Retinal pigment epithelial cell (primary cell): ENCODE measurements around the gene C14orf132.

ENCODE experiments used
- DNase-seq: peaks from one replicate; pipeline ENCODE4 v3.0.0-alpha.2; 2010; ENCODE audit warnings: low read depth
- H3K4me3 ChIP-seq: 2 replicates; pipeline ENCODE4 v1.5.1; 2011; ENCODE audit warnings: mild to moderate bottlenecking, low read length, control low read depth, moderate library complexity
- TF ChIP-seq, protein P1 (sequence below): conservative IDR thresholded peaks from 2 replicates; pipeline ENCODE4 v1.5.1; 2011; ENCODE audit warnings: low read depth, low read length, control low read depth, inconsistent platforms

Gene C14orf132

DNA sequence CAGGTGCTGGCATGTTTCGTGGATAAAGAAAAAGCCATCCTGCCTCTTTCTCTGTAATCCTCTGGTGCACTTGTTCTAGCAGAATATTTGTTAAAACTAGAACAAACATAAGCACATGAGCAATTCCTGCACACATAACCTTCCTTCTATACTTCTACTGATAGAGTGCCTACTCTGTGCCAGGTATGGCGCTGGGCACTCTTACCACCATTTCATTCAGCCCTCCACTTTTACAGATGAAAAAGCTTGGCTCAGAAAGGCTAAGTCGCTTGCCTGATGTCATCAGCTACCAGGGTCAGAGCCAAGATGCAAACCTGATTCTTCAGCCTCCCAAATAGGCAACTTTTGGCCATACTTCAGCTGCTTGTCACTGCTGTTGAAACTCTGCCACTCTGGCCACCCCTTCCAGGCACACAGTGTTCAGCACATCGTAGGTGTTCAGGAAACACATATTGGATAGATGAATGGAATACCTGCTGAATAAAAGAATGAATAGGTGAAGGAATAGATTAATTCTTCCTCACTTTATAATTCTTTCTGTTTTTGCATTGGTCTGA lies 10.0 kb upstream of the C14orf132 start:
- TF ChIP-seq, protein P1, sequence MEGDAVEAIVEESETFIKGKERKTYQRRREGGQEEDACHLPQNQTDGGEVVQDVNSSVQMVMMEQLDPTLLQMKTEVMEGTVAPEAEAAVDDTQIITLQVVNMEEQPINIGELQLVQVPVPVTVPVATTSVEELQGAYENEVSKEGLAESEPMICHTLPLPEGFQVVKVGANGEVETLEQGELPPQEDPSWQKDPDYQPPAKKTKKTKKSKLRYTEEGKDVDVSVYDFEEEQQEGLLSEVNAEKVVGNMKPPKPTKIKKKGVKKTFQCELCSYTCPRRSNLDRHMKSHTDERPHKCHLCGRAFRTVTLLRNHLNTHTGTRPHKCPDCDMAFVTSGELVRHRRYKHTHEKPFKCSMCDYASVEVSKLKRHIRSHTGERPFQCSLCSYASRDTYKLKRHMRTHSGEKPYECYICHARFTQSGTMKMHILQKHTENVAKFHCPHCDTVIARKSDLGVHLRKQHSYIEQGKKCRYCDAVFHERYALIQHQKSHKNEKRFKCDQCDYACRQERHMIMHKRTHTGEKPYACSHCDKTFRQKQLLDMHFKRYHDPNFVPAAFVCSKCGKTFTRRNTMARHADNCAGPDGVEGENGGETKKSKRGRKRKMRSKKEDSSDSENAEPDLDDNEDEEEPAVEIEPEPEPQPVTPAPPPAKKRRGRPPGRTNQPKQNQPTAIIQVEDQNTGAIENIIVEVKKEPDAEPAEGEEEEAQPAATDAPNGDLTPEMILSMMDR, result no peak
- DNase-seq, result no peak
- H3K4me3 ChIP-seq, result no peak overlapping the region

DNA sequence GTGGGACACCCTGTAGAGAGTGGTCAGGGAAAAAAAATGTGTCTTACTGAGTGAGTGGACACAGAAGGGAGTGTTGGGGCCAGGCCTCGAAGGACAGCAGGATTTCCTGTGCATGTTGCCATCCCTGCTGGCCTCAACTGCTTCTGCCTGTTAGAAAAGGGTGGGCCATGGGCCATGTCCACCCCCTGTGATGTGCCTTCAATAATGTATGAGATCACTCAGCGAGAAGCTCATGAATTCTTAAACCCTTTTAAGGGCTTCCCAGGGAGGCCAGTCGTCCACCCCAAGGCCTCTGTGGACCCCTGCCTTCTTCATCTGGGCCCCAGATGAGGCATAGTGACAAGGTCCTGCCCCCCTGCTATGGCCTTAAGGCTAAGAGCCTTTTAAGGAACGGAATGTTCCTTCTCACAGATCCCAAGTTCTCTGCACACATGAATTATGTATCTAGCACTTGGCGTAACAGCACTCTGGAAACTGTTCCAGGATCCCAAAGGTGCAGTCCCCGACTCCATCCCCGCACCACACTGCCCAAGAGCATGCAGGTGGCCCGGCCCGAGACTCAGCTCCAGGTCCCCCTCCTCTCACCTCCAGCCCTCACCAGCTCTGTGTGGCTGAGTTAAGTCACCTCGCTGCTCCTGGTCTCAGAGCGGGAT lies 8.9 kb upstream of the C14orf132 start:
- no peak for DNase-seq
- no peak overlapping the region for H3K4me3 ChIP-seq
- TF ChIP-seq, protein P1, result no peak

DNA sequence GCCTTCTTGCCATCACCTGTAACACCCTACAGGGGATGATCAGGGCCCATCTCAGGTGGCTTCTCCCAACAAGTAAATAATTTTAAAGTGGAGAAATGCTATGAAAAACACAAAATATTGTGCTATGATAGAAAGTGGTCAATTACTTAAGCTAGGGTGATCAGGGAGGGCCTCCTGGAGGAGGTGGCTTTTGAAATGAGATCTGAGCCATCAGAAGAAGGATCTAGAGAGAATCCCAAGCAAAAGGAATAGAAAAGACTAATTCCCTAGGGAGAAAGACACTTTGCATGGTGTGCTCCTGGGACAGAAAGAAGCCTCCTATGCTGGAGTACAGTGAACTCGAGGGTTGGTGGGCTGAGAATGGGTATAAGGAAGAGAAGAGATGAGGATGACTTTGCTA lies 7.5 kb upstream of the C14orf132 start:
- no peak for DNase-seq
- TF ChIP-seq, protein P1, result no peak
- no peak overlapping the region for H3K4me3 ChIP-seq

DNA sequence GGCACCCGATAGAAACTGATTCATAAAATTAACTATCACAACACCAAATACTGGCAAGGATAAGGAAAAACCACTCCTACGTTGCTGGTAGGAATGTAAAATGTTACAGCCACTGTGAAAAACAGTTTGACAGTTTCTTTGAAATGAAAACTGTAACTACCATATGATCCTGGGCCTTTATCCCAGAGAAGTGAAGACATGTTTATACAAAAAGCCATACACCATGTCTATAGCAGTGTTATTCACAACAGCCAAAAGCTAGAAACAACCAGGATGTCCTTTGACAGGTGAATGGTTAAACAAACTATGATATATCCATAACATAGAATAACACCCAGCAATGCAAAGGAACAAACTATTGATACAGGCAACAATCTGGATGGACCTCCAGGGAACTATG lies 3.7 kb upstream of the C14orf132 start:
- no peak for DNase-seq
- H3K4me3 ChIP-seq, result no peak overlapping the region
- TF ChIP-seq, protein P1, result no peak

DNA sequence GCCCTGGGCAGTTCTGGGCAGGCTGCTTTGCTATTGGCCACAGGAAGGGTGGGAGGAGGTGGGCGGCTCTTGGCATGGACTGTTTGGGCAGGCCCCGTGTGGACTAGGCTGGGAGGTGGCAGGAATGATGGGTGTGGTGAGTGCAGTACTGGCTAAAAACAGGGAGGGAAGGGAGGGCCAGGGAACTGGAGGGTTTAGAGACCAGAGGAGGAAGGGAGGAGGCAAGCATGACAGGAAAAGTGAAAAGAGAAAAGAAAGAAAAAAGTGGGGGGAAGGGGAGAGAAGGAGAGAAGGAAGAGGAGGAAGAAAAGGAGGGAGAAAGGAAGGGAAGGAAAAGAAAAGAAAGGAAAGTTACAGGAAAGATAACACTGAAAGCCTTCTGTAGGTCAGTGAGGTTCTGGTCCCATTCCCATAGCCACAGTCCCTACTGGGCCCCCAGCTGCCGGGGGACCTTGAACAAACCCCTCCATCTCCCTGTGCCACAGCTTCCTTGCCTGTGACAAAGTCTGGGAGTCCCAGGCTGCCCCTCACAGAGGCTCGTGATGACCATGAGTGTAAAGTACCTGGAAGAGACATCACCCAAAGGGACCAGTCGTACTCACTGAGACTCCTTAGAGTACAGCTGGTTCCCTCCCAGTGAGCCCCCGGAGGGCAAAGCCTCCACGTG lies 1.1 kb upstream of the C14orf132 start:
- no peak overlapping the region for H3K4me3 ChIP-seq
- DNase-seq, result no peak
- TF ChIP-seq, protein P1, result no peak

DNA sequence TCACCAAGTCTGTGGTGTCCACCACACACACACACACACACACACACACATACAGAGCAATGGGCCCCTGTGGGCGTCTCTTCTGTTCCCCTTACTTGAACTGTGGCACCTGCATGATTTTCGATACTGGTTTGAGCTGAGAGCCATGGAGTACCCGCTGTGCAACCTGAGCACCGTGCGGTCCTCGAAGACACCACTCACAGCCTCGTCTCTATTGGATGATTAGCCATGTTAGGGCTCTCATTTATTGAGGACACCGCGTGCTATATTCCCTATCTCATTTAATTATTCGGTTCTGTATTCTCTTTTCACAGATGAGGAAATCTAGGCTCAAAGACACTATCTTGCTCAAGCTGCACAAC lies 623 bp upstream of the C14orf132 start:
- DNase-seq, result no peak
- H3K4me3 ChIP-seq, result peak overlapping the region; percentile 73
- TF ChIP-seq, protein P1, result no peak
